Common myeloid progenitor, CD34-positive (primary cell): ENCODE measurements around the gene SLF2.

Experiments used
- CTCF ChIA-PET: fragments of 350-600 bp; sonication (Branson Sonifier 250); formaldehyde crosslinking; loops from one replicate; lab custom pipeline; 2021; ENCODE audit warnings: antibody characterized with exemption; lab: Charles Lee
- POLR2A ChIA-PET: fragments of 350-600 bp; sonication (Branson Sonifier 250); formaldehyde crosslinking; loops from one replicate; lab custom pipeline; 2021; ENCODE audit warnings: antibody characterized with exemption; lab: Charles Lee
- DNase-seq, 3 donors: peaks; one replicate each; pipeline versions ENCODE4 v3.0.0 to v3.0.0-alpha.2; 2013
- H3K27ac ChIP-seq, 2 experiments: 1 replicate in 1 of 2; 2 replicates in 1 of 2; pipeline ENCODE4 v1.7.0; 2013; ENCODE audit warnings: inconsistent platforms in 2 of 2, low read length in 2 of 2, mild to moderate bottlenecking in 2 of 2, low read depth in 1 of 2, moderate library complexity in 1 of 2; ENCODE audit not compliant: severe bottlenecking in 2 of 2, insufficient read depth in 1 of 2, poor library complexity in 1 of 2
- H3K27me3 ChIP-seq, 5 experiments: replicated peaks in 2 of 5; 1 replicate in 3 of 5; 2 replicates in 2 of 5; pipeline versions ENCODE4 v1.6.1 to v1.7.0; 2013; ENCODE audit warnings: low read length in 4 of 5, mild to moderate bottlenecking in 2 of 5, moderate library complexity in 2 of 5, inconsistent platforms in 1 of 5; ENCODE audit not compliant: insufficient read depth in 5 of 5, control insufficient read depth in 4 of 5
- H3K36me3 ChIP-seq, 4 experiments: 1 replicate in 2 of 4; 2 replicates in 2 of 4; pipeline versions ENCODE4 v1.6.1 to v1.7.0; 2013; ENCODE audit warnings: low read length in 3 of 4, control low read depth in 1 of 4, mild to moderate bottlenecking in 1 of 4; ENCODE audit not compliant: control insufficient read depth in 4 of 4, insufficient read depth in 4 of 4
- H3K4me1 ChIP-seq, 4 experiments: 1 replicate in 3 of 4; 2 replicates in 1 of 4; pipeline versions ENCODE4 v1.6.1 to v1.7.1; 2013; ENCODE audit warnings: low read length in 3 of 4, mild to moderate bottlenecking in 3 of 4, control low read depth in 1 of 4, inconsistent platforms in 1 of 4, moderate library complexity in 1 of 4; ENCODE audit not compliant: control insufficient read depth in 4 of 4, insufficient read depth in 4 of 4; ENCODE audit errors: control extremely low read depth in 1 of 4
- H3K4me3 ChIP-seq, 7 experiments: 1 replicate in 4 of 7; 2 replicates in 3 of 7; pipeline versions ENCODE4 v1.5.1 to v1.7.0; 2013; ENCODE audit warnings: mild to moderate bottlenecking in 7 of 7, low read length in 6 of 7, moderate library complexity in 6 of 7, inconsistent platforms in 2 of 7, low read depth in 2 of 7, control low read depth in 1 of 7; ENCODE audit not compliant: insufficient read depth in 4 of 7, control insufficient read depth in 1 of 7; ENCODE audit errors: extremely low read depth in 1 of 7
- H3K9me3 ChIP-seq, 5 experiments: 1 replicate in 4 of 5; 2 replicates in 1 of 5; pipeline versions ENCODE4 v1.6.1 to v1.7.1; 2013; ENCODE audit warnings: low read length in 4 of 5, mild to moderate bottlenecking in 2 of 5, inconsistent platforms in 1 of 5, low read depth in 1 of 5, moderate library complexity in 1 of 5; ENCODE audit not compliant: control insufficient read depth in 4 of 5, insufficient read depth in 2 of 5; ENCODE audit errors: control extremely low read depth in 1 of 5
- WGBS: methylation state at CpG from one replicate; pipeline ENCODE4 v1.1.5; 2013; ENCODE audit not compliant: insufficient coverage; 5-methylcytosine and 5-hydroxymethylcytosine counted together

Gene SLF2

DNA sequence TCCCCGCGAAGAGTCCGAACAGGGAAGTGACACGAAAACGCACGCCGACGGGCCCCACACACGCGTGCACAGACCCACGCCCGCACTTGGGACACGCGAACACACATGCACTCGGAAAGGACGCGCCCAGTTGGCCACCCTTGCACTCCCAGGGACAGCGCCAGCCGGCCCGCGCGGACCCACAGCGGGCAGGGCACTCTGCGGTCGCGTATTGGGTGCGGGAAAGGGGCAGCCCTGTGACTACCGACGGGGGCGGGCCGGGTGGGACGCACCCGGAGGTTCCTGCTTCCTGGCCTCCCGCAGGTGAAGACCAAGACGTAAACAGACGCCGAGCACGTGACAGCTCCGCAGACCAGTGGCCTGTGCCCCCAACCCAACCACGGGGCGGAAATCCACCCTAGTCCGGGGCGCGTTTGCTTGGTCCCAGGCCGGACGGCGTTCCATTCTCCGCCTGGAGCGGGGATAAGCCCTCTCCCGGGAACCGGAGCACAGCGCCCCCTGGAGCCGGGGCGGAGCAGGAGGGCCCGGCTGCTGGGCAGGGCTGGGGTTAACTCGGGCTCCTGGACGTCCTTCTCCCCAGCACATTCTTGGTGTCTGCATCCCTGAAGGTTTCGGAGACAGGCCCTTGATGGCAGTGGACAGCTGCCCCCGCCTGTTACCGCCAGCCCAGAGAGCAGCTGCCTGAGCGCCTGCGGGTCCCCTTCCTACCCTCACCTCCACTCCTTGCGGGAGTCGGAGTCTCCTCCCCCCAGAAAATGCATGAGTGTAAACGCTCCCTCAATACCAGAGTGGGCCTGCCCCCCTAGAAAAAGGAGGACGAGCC lies 84.8 kb downstream of the SLF2 start:
- Histone ChIP-seq H3K36me3 (peaks cover 5 to 33% (median 15%) of the 10 kb centered on the region in 4 experiments), H3K27ac (peak overlapping the region in 1 of 2 experiments; percentile 90), H3K4me1 (peaks cover 0 to 60% (median 50%) of the 10 kb centered on the region in 4 experiments), H3K4me3 (peak overlapping the region; percentile 76 to 93 (median 84)), H3K27me3 (no peaks in the 10 kb centered on the region), H3K9me3 (no peaks in the 10 kb centered on the region)
- ChIA-PET CTCF (interaction anchor here (0.7 to 23.7 kb wide), 16 partner anchors 10 to 54 kb away, joined by 3 to 311 read pairs (median 4); partner anchors contain the start of genes MRPL43, PDZD7, SFXN3 and TWNK), POLR2A (interaction anchor here (0.5 to 1.7 kb wide), 5 partner anchors 34 to 461 kb away, joined by 3 to 7 read pairs (median 3); partner anchors contain the start of genes PDZD7 and SFXN3)
- WGBS, result under 1% methylated on average over 59 of the region's 66 CpGs
- DNase-seq, result peak; percentile 58 to 68 (median 64)

DNA sequence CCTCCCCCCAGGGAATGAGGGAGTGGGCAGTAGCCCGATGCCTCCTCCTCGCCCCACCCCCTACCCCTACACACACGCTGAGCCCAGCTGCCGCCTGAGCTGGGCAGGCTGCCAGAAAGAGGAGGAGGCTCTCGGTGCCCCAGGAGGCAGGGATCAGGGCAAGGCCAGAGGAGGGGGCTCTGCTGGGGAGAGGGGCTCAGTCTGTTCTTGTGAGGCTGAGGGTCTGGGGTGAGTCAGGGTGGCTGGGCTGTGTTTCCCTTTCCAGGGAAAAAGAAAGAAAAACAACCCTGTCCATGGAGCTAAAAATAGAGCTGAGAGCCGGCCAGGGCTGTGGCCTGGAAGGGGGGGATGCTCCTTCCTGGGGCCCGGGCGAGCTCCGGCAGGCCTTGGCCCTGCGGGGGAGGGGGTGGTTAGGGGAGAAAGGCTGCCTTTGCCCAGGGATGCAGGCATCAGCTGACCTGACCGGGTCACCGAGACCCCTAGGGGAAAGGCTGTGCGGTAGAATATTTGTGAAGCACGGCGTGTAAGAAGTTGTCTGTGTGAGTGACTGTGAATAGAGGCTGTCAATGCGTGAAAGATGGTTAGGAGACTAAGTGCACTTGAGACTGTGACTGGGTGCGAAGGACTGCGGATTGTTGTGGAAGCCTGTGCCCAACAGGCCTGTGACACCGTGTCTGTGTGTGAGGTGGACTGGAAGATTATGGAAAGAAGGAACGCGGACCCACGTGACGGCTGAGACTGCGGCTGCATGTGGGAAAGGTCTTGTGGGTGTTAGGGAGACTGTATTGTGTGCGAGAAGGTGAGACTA lies 85.6 kb downstream of the SLF2 start:
- CTCF ChIA-PET, result interaction anchor here (0.7 to 23.7 kb wide), 15 partner anchors 11 to 53 kb away, joined by 3 to 311 read pairs (median 4); partner anchors contain the start of genes MRPL43, PDZD7, SFXN3 and TWNK
- WGBS, result 2% methylated on average over 17 of the region's 25 CpGs

DNA sequence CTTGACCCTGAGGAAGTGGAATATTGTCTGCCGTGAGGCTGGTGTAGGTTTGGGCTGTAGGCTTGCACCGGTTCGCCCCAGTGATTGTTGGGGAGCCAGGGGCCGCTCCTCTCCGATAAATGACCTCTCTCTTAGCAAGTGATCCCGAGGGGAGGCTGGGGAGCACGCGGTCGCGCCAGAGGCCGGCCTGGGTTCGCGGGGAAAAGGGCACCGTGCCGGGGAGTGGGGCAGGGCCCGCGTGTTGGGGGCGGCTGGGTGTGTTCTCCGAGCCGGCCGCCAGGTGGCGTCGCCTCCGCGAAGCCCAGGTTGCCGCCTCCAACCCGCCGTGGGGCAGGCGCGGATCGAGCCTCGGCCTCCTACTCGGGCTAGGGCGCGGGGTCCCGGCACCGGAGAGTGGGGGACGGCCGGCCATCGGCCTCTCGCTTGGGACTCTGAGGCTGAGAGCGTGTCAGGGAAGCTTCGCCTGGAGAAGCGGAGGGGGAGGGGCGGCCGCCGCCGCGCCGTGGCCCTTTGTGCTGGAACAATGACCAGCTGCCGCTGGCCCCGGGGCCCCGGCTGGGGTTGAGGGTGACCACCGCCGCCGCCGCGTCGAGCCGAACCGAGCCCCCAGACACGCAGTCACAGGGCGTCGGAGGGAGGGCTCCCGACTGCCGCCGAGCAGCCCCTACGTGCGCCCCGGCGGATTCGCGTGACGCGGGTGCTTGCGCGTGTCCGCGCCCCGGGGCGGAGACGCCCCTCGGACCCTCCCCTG lies 86.4 kb downstream of the SLF2 start:
- Histone ChIP-seq H3K27ac (peak overlapping the region; percentile 79 to 90), H3K4me1 (peaks cover 0 to 60% (median 50%) of the 10 kb centered on the region in 4 experiments), H3K9me3 (no peaks in the 10 kb centered on the region), H3K4me3 (peak overlapping the region; percentile 76 to 93 (median 84)), H3K27me3 (no peaks in the 10 kb centered on the region), H3K36me3 (peaks cover 0 to 35% (median 18%) of the 10 kb centered on the region in 4 experiments)
- ChIA-PET CTCF (interaction anchor here (1.0 to 23.7 kb wide), 7 partner anchors 10 to 52 kb away, joined by 4 to 311 read pairs (median 5); partner anchors contain the start of genes MRPL43 and TWNK), POLR2A (interaction anchor here (0.6 to 1.1 kb wide), 4 partner anchors 12 to 1677 kb away, joined by 3 to 5 read pairs (median 3); partner anchors contain the start of genes MRPL43 and TWNK)
- peak; percentile 70 to 81 (median 81) for DNase-seq
- under 1% methylated on average over 62 of the region's 83 CpGs for WGBS

More for the DNA sequence above, 85.6 kb downstream of the SLF2 start:
- peaks cover 2 to 35% (median 17%) of the 10 kb centered on the region in 4 experiments for H3K36me3 ChIP-seq
- H3K27me3 ChIP-seq, result no peaks in the 10 kb centered on the region
- peak in 2 of 3 donors; percentile 72 to 75 for DNase-seq
- H3K9me3 ChIP-seq, result no peaks in the 10 kb centered on the region
- H3K27ac ChIP-seq, result peak overlapping the region; percentile 25 to 90
- H3K4me1 ChIP-seq, result peaks cover 0 to 60% (median 50%) of the 10 kb centered on the region in 4 experiments
- POLR2A ChIA-PET, result interaction anchor here (0.6 to 1.7 kb wide), 6 partner anchors 11 to 462 kb away, joined by 3 to 7 read pairs (median 3); partner anchors contain the start of genes MRPL43, PDZD7, SFXN3 and TWNK
- H3K4me3 ChIP-seq, result peak overlapping the region; percentile 76 to 93 (median 84)

DNA sequence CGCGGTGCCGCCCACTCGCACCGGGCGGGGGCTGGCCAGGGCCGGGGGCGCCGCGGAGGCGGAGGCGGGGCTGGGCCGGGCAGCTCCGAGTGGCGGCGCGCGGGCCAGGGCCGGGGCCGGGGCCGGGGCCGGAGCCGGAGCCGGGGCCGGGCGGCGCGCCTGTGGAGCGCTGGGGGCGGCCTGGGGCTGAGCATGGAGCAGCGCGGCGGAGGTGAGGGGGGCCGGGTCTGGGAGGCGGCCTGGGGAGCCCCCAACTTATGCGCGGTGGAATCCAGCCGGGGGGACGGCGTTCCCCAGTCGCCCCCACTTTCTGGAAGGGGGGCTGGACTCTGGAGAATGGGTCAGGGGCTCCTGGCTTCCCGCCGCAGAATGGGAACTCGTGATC lies 87.0 kb downstream of the SLF2 start, which contains the start of gene LZTS2:
Gene LZTS2 (plus strand): TSS at position 67 of the 385 bp plus-strand sequence. CDS start 2,731 bp downstream, outside the sequence.
- DNase-seq, result no peak
- Histone ChIP-seq H3K27me3 (no peaks in the 10 kb centered on the region), H3K4me3 (peak within 1 kb of the TSS; percentile 76 to 93 (median 86)), H3K4me1 (peaks cover 0 to 60% (median 50%) of the 10 kb centered on the region in 4 experiments), H3K9me3 (no peaks in the 10 kb centered on the region), H3K27ac (peak within 1 kb of the TSS; percentile 80 to 91), H3K36me3 (peaks cover 0 to 29% (median 19%) of the 10 kb centered on the region in 4 experiments)
- ChIA-PET POLR2A (interaction anchor here (0.6 to 1.1 kb wide), 3 partner anchors 13 to 1677 kb away, joined by 3 to 5 read pairs (median 3); partner anchors contain the start of genes MRPL43 and TWNK), CTCF (interaction anchor here (0.8 to 23.7 kb wide), 4 partner anchors 9 to 32 kb away, joined by 3 to 311 read pairs (median 98); partner anchors contain the start of genes MRPL43 and TWNK)
- under 1% methylated on average over 40 of the region's 44 CpGs for WGBS

DNA sequence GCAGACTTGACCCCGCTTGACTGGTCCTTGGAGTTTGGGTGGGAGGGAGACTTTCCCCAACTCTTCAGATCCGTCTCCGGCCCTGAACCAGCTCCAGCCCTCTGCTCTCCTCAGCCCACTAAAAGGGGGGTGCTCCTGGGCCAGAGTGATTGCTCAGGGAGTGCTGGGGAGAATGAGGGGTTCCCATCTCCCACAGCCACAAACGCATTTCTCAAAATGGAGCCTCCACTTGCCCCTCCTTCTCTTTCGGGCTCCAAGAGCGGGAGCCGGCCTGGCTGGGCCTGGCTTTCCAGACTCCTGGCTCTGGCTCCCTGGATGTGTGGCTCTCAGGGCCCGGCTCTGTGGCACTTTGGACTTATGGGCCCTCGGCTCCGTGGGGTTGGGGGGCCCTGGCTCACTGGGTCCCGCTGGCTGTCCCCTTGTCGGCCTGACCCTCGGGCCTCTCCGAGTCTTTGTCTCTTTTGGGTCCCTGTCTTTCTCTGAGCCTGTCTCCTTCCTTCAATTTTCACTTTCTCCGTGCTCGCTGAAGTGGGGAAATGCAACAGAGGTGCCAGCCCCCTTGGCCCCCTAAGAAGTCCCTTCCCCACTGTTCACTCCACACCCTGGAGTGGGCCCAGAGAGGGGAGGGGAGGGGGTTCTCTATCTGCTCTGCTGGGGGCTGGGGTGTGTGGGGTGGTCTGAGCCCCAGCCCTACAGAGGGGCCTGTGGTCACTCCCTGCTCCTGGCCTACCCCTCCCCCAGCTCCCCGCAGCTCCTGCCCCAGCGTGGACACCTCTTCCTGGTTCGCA lies 87.6 kb downstream of the SLF2 start:
- CTCF ChIA-PET, result interaction anchor here (0.6 to 23.7 kb wide), 7 partner anchors 8 to 32 kb away, joined by 3 to 311 read pairs (median 5); partner anchors contain the start of genes MRPL43 and TWNK

More for the DNA sequence above, 87.6 kb downstream of the SLF2 start:
- Histone ChIP-seq H3K36me3 (peaks cover 2 to 29% (median 21%) of the 10 kb centered on the region in 4 experiments), H3K4me3 (peak overlapping the region; percentile 73 to 93 (median 86)), H3K4me1 (peaks cover 0 to 60% (median 50%) of the 10 kb centered on the region in 4 experiments), H3K27me3 (no peaks in the 10 kb centered on the region), H3K9me3 (no peaks in the 10 kb centered on the region), H3K27ac (peak overlapping the region; percentile 80 to 91)
- POLR2A ChIA-PET, result no interaction called here
- DNase-seq, result peak in 2 of 3 donors; percentile 28 to 37
- WGBS, result under 1% methylated on average over 10 of the region's 19 CpGs
